ENCODE data around the gene TTBK1. TPM values are rescaled to one million over a fixed set of nuclear protein-coding genes. Genes with fewer than 3 reads are reported as not detected.

TTBK1 gene
- polyA plus RNA-seq (2013): 0.01 TPM in 2 replicates

GRCh38 chr6:43242908-43243663 is at the start of gene TTBK1:
Gene TTBK1, plus strand, starts transcription at chr6:43243481. Its CDS starts 3,180 bp downstream, at chr6:43246661.
- H3K36me3 ChIP-seq (ENCODE audit: control insufficient read depth in 1 of 2, insufficient read depth in 2 of 2, low read length in 2 of 2): no peaks in the 10 kb centered on the region
- no peak within 1 kb of the TSS for H2BK12ac ChIP-seq (ENCODE audit: low read length)
- DNase-seq: no peak
- H3K4me2 ChIP-seq (ENCODE audit: low read length): no peak within 1 kb of the TSS
- no peak within 1 kb of the TSS for H3K18ac ChIP-seq (ENCODE audit: low read length)
- H3K79me2 ChIP-seq (ENCODE audit: control insufficient read depth, insufficient read depth, low read length, poor library complexity): no peaks in the 10 kb centered on the region
- H3K23ac ChIP-seq (ENCODE audit: low read length): no peak within 1 kb of the TSS
- no peak within 1 kb of the TSS for H3K4ac ChIP-seq (ENCODE audit: low read depth, low read length)
- no peak within 1 kb of the TSS for H2BK5ac ChIP-seq (ENCODE audit: low read depth, low read length, poor library complexity)
- no peak within 1 kb of the TSS for H4K8ac ChIP-seq (ENCODE audit: low read depth, low read length)
- no peak within 1 kb of the TSS for H2AFZ ChIP-seq (ENCODE audit: insufficient read depth, low read length, poor library complexity)
- H3K4me3 ChIP-seq (ENCODE audit: low read depth, low read length): no peak within 1 kb of the TSS
- H3K14ac ChIP-seq (ENCODE audit: low read length): no peak within 1 kb of the TSS
- no peak within 1 kb of the TSS for H4K12ac ChIP-seq (ENCODE audit: low read depth, low read length)
- H3K27me3 ChIP-seq (ENCODE audit: insufficient read depth, low read length): peaks cover 51% of the 10 kb centered on the region
- no peak within 1 kb of the TSS for H2BK120ac ChIP-seq (ENCODE audit: insufficient read depth, low read length, poor library complexity)
- no peaks in the 10 kb centered on the region for H3K79me1 ChIP-seq (ENCODE audit: low read length)
- peaks cover 10% of the 10 kb centered on the region in 2 experiments for H3K4me1 ChIP-seq (ENCODE audit: control insufficient read depth in 1 of 2, insufficient read depth in 2 of 2, low read length in 2 of 2)
- no peak within 1 kb of the TSS for H4K91ac ChIP-seq (ENCODE audit: low read depth, low read length)
- H3K9me3 ChIP-seq (ENCODE audit: insufficient read depth, low read depth, low read length): peaks cover 4% of the 10 kb centered on the region
- WGBS (ENCODE audit: extremely low coverage, insufficient coverage, insufficient read length): 100% methylated on average over 2 of the region's 47 CpGs
- H3K9ac ChIP-seq (ENCODE audit: low read length): no peak within 1 kb of the TSS
- H2AK5ac ChIP-seq (ENCODE audit: low read length): no peak within 1 kb of the TSS
- no peak within 1 kb of the TSS for H3K27ac ChIP-seq (ENCODE audit: low read depth, low read length)

- no peak overlapping the region for H2AFZ ChIP-seq (ENCODE audit: insufficient read depth, low read length, poor library complexity)
- H4K91ac ChIP-seq (ENCODE audit: low read depth, low read length): no peak overlapping the region
- H3K4ac ChIP-seq (ENCODE audit: low read depth, low read length): no peak overlapping the region
- no peak overlapping the region for H3K4me3 ChIP-seq (ENCODE audit: low read depth, low read length)
- H3K18ac ChIP-seq (ENCODE audit: low read length): no peak overlapping the region
- no peak overlapping the region for H2BK120ac ChIP-seq (ENCODE audit: insufficient read depth, low read length, poor library complexity)
- peaks cover 18 to 26% of the 10 kb centered on the region in 2 experiments for H3K36me3 ChIP-seq (ENCODE audit: control insufficient read depth in 1 of 2, insufficient read depth in 2 of 2, low read length in 2 of 2)
- no peak overlapping the region for H2AK5ac ChIP-seq (ENCODE audit: low read length)
- H4K12ac ChIP-seq (ENCODE audit: low read depth, low read length): no peak overlapping the region
- H3K27me3 ChIP-seq (ENCODE audit: insufficient read depth, low read length): no peaks in the 10 kb centered on the region
- no peak overlapping the region for H3K23ac ChIP-seq (ENCODE audit: low read length)
- H3K14ac ChIP-seq (ENCODE audit: low read length): no peak overlapping the region
- peak in 1 of 2 donors; percentile 23 for DNase-seq
- H2BK5ac ChIP-seq (ENCODE audit: low read depth, low read length, poor library complexity): no peak overlapping the region
- no peaks in the 10 kb centered on the region for H3K79me1 ChIP-seq (ENCODE audit: low read length)
- H3K27ac ChIP-seq (ENCODE audit: low read depth, low read length): no peak overlapping the region
- no peak overlapping the region for H3K4me2 ChIP-seq (ENCODE audit: low read length)
- no peaks in the 10 kb centered on the region for H3K9me3 ChIP-seq (ENCODE audit: insufficient read depth, low read depth, low read length)
- no peak overlapping the region for H4K8ac ChIP-seq (ENCODE audit: low read depth, low read length)
- H2BK12ac ChIP-seq (ENCODE audit: low read length): no peak overlapping the region
- no peaks in the 10 kb centered on the region for H3K4me1 ChIP-seq (ENCODE audit: control insufficient read depth in 1 of 2, insufficient read depth in 2 of 2, low read length in 2 of 2)
- no CpG with 5 or more reads among the region's 5 CpGs for WGBS (ENCODE audit: extremely low coverage, insufficient coverage, insufficient read length)
- H3K79me2 ChIP-seq (ENCODE audit: control insufficient read depth, insufficient read depth, low read length, poor library complexity): no peaks in the 10 kb centered on the region
- no peak overlapping the region for H3K9ac ChIP-seq (ENCODE audit: low read length)
Measured at GRCh38 chr6:43193929-43194328, 49.4 kb upstream of the TTBK1 start.

- WGBS (ENCODE audit: extremely low coverage, insufficient coverage, insufficient read length): no CpG with 5 or more reads among the region's 5 CpGs
- Histone ChIP-seq H2BK12ac (ENCODE audit: low read length) (no peak overlapping the region), H4K91ac (ENCODE audit: low read depth, low read length) (no peak overlapping the region), H3K4me3 (ENCODE audit: low read depth, low read length) (no peak overlapping the region), H2AFZ (ENCODE audit: insufficient read depth, low read length, poor library complexity) (no peak overlapping the region), H3K4ac (ENCODE audit: low read depth, low read length) (no peak overlapping the region), H4K8ac (ENCODE audit: low read depth, low read length) (no peak overlapping the region), H3K18ac (ENCODE audit: low read length) (no peak overlapping the region), H3K79me2 (ENCODE audit: control insufficient read depth, insufficient read depth, low read length, poor library complexity) (no peaks in the 10 kb centered on the region), H3K4me1 (ENCODE audit: control insufficient read depth in 1 of 2, insufficient read depth in 2 of 2, low read length in 2 of 2) (no peaks in the 10 kb centered on the region), H3K27me3 (ENCODE audit: insufficient read depth, low read length) (no peaks in the 10 kb centered on the region), H2BK5ac (ENCODE audit: low read depth, low read length, poor library complexity) (no peak overlapping the region), H3K36me3 (ENCODE audit: control insufficient read depth in 1 of 2, insufficient read depth in 2 of 2, low read length in 2 of 2) (peaks cover 27 to 41% of the 10 kb centered on the region in 2 experiments), H3K9ac (ENCODE audit: low read length) (no peak overlapping the region), H3K23ac (ENCODE audit: low read length) (no peak overlapping the region), H3K79me1 (ENCODE audit: low read length) (no peaks in the 10 kb centered on the region), H4K12ac (ENCODE audit: low read depth, low read length) (no peak overlapping the region), H2BK120ac (ENCODE audit: insufficient read depth, low read length, poor library complexity) (no peak overlapping the region), H2AK5ac (ENCODE audit: low read length) (no peak overlapping the region), H3K27ac (ENCODE audit: low read depth, low read length) (no peak overlapping the region), H3K4me2 (ENCODE audit: low read length) (no peak overlapping the region), H3K14ac (ENCODE audit: low read length) (no peak overlapping the region), H3K9me3 (ENCODE audit: insufficient read depth, low read depth, low read length) (no peaks in the 10 kb centered on the region)
- DNase-seq: no peak
Measured at GRCh38 chr6:43196337-43196736, 46.9 kb upstream of the TTBK1 start.

- no peak overlapping the region for H3K9ac ChIP-seq (ENCODE audit: low read length)
- H3K36me3 ChIP-seq (ENCODE audit: control insufficient read depth in 1 of 2, insufficient read depth in 2 of 2, low read length in 2 of 2): peaks cover 22 to 39% of the 10 kb centered on the region in 2 experiments
- no peak for DNase-seq
- no peaks in the 10 kb centered on the region for H3K4me1 ChIP-seq (ENCODE audit: control insufficient read depth in 1 of 2, insufficient read depth in 2 of 2, low read length in 2 of 2)
- no peaks in the 10 kb centered on the region for H3K79me1 ChIP-seq (ENCODE audit: low read length)
- no peak overlapping the region for H3K23ac ChIP-seq (ENCODE audit: low read length)
- H3K27me3 ChIP-seq (ENCODE audit: insufficient read depth, low read length): no peaks in the 10 kb centered on the region
- H2AFZ ChIP-seq (ENCODE audit: insufficient read depth, low read length, poor library complexity): no peak overlapping the region
- H3K18ac ChIP-seq (ENCODE audit: low read length): no peak overlapping the region
- no peak overlapping the region for H4K91ac ChIP-seq (ENCODE audit: low read depth, low read length)
- H3K79me2 ChIP-seq (ENCODE audit: control insufficient read depth, insufficient read depth, low read length, poor library complexity): no peaks in the 10 kb centered on the region
- no peak overlapping the region for H2BK5ac ChIP-seq (ENCODE audit: low read depth, low read length, poor library complexity)
- no peak overlapping the region for H2BK120ac ChIP-seq (ENCODE audit: insufficient read depth, low read length, poor library complexity)
- WGBS (ENCODE audit: extremely low coverage, insufficient coverage, insufficient read length): no CpG with 5 or more reads among the region's 6 CpGs
- no peak overlapping the region for H3K27ac ChIP-seq (ENCODE audit: low read depth, low read length)
- no peak overlapping the region for H3K4me2 ChIP-seq (ENCODE audit: low read length)
- no peak overlapping the region for H2AK5ac ChIP-seq (ENCODE audit: low read length)
- H4K8ac ChIP-seq (ENCODE audit: low read depth, low read length): no peak overlapping the region
- H2BK12ac ChIP-seq (ENCODE audit: low read length): no peak overlapping the region
- no peak overlapping the region for H4K12ac ChIP-seq (ENCODE audit: low read depth, low read length)
- no peak overlapping the region for H3K14ac ChIP-seq (ENCODE audit: low read length)
- no peak overlapping the region for H3K4ac ChIP-seq (ENCODE audit: low read depth, low read length)
- no peak overlapping the region for H3K4me3 ChIP-seq (ENCODE audit: low read depth, low read length)
- no peaks in the 10 kb centered on the region for H3K9me3 ChIP-seq (ENCODE audit: insufficient read depth, low read depth, low read length)
Measured at GRCh38 chr6:43199912-43200311, 43.4 kb upstream of the TTBK1 start.

Measured in trophoblast cell (in vitro differentiated cells and primary cell).